GM11168 (cell line): ENCODE results near the gene INPP5A.
"Not testable (repeated sequence)": the region's sequence is repeated elsewhere in the genome, so short reads cannot be mapped to it uniquely, and the experiment has no call there.

Experiments used
- in situ Hi-C: fragments of 300-500 bp; cut with MboI; formaldehyde crosslinking; loops from one replicate; pipeline ENCODE4 v1.12.0; 2022; ENCODE audit warnings: low sequenced_read_pairs; ENCODE audit not compliant: unreplicated experiment

Gene INPP5A

DNA sequence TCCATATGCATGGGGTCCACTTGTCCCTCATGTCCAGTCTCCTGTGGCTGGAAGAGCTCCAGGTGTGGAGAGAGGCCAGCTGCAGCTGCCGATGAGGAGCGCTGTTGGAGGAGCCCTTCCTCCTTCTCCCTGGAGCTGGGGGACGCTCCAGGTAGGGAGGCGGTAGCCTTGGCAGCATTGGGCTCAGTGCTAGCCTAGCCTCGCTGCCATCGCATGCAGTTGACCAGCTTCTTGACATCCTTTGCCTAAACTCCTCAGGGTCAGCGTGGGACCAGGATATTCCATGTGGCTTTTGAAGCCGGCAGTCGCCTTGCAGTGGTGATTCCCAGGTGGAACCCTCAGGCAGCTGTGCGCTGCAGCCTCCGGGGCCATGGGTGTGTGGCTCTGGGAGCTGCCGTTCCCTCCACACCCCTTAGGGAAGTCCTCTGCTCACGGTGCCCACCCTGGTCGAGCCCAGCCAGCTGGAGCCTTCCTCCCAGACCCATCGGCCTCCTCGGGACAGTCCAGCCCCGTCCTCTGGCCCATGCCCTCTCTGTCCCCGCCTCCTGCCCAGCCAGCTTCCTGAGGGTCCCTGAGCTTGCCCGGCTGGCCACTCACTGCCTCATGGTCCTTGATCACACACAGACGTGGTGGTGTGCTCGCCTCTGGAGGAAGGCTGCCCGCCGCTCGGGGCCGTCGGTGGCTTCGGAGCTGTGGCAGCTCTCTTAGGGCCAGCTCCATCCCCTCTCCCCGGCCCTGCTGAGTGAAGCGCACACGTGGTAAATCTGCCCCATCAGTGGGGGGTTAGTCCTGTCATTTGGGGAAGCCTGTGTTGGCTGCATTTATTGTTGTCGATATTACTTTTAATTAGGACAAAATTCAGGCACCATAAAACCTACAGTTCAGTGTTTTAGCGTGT, 21.2 kb downstream of the INPP5A start:
- in situ Hi-C loops, result no loop called here

DNA sequence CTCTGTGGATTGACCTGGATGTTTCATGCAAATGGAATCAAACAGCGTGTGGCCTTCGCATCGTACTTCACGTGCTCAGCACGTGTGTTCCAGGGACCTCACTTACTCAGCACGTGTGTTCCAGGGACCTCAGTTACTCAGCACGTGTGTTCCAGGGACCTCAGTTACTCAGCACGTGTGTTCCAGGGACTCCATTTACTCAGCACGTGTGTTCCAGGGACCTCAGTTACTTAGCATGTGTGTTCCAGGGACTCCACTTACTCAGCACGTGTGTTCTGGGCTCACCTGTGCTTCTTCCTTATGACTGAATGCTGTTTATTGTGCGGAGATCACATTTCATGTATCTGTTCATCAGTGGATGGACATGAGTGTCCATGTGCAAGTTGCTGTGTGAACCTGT, 22.0 kb downstream of the INPP5A start:
- in situ Hi-C loops, result no loop called here

DNA sequence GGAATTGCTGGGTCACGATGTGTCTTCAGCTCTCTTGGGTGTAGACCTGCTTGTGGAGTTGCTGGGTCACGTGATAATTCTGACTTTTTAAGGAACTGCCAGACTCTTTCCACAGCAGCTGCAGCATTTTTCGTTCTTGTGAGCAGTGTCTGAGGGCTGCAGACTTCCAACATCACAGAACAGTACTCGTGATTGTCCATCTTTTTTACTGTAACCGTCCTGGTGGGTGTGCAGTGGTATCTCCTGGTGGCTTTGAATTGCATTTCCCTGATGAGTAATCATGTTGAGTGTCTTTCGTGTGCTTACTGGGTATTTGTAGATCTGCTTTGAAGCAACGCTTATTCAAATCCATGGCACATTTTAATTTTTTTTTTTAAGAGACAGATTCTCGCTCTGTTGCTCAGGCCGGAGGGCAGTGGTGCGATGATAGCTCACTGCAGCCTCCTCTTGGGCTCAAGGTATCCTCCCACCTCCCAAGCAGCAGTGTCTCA, 22.7 kb downstream of the INPP5A start:
- in situ Hi-C loops, result no loop called here

DNA sequence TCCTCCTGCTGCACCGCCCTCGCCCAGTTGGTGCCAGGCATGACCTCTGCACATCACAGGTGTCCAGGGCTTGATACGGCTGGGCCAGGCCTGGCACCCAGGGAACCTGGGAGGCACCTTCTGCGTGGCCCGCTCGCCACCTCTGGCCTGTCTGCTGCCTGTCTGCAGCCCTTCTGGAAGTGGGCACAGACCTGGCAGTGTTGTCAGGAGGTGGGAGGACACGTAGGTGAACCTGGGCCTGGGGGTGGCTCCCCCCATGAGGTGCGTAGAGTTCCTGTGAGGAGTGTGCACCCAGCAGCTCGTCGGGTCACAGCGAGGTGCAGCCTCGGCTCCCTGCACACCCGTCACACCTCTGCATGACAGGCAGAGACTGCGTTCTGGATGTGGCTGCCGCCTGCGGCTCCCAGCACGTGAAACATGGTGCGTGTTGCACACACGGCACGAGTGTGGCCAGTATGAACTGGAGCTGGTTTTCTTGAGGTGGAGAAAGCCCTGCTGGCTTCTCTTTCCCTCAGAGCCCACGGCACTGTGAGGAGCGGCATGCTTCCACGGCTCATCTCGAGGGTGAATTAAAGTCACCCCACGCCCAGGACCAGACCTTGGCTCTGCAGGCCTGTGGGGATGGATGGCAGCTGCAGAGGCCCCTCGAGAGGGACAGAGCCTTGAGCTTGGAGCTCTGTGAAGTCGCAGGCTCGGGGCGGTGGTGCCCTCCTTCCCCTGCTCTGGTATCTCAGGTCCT, 24.8 kb downstream of the INPP5A start:
- in situ Hi-C loops, result no loop called here

DNA sequence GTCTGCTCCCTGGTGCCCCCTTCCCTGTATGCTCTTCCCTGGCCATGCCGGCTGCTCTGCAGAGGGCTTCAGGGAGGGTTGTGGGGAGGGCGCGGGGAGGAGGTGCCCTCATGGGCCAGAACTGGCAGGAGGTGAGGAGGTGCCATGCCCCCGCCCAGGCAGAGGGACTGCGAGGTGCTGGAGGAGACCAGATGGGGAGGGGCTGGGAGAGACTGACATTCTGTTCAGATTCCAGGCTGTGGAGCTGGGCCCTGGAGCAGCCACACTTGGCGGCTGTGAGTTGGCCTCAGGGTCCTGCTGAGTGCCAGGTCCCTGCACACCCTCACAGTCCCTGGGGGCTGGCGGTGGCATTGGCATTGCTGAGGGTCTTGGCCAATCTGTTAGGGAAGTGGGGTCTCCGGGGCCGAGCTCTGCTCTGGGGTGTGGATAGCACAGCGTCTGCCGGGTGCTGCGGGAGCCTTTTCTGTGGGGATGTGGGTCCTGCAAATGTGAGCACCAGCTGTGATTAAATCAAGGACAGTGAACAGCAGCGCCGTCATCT, 25.4 kb downstream of the INPP5A start:
- in situ Hi-C loops, result no loop called here

DNA sequence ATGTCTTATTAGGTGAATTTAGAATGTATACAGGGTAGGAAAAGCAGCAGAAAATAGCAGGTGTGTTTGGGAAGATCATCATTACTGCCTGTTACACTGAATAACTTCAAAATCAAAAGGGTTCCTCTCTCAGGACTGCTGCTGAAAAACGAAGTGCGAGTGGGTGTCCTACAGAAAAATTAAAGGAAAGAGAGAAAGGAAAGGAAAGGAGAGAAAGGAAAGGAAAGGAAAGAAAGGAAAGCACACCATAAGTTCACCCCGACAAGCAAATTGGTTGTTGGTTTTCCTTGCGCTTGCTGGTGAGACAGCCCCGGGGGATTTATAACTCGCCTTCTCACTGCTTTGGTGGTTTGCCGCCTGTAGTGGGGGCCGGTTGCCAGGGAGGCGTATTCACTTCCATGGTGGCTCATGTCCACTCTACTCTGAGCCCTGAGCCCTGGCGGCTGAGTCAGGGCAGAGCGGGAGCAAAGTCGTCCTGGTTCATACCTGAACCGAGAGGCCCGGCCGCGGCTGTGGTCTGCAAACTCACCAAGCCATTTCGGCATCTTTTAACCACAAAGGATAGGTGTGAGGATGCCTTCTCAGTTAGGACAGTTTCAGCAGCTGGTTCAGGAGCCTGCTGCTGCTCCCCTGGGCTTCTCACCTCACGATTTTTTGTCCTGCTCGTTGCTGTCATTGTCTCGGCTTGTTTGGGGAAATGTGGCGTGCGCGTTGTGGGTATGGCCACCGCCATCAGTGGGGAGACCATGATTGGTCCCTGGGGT, 26.1 kb downstream of the INPP5A start:
- in situ Hi-C loops, result no loop called here

DNA sequence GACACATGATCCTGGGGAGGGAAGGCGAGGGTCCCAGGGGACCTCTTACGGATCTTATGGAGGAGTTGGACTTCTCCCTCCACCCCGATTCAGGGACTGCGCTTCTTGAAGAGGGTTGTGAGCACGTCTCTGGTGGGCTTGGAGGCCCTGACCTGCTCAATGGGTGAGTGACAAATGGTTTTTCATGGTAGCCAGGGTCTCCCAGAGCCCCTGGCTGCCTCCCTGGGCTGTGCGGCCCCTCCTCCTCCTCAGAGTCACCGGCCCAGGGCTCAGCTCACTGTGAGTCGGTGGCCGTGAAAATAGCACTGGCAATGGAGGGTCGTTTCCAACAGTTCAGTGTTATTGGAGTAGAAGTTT, 26.6 kb downstream of the INPP5A start:
- in situ Hi-C loops, result no loop called here

DNA sequence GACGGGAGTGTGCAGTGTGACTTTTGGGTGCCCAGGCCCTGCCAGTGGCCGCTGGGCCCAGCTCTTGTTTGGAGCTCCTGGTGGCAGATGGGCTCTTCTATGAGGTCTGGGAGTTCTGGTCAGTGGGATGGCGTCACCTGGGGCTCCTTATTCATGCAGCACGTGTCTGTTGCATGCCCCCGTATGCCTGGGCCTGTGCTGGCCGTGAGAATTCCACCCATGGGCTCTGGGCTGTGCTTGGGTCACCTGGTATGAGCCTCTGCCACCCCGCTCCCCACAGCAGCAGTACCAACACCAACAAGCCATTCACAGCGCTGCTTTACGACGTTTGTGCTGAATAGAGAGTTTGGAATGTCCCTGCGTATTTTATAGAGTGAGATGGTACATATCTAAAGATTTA, 27.1 kb downstream of the INPP5A start:
- in situ Hi-C loops, result no loop called here

DNA sequence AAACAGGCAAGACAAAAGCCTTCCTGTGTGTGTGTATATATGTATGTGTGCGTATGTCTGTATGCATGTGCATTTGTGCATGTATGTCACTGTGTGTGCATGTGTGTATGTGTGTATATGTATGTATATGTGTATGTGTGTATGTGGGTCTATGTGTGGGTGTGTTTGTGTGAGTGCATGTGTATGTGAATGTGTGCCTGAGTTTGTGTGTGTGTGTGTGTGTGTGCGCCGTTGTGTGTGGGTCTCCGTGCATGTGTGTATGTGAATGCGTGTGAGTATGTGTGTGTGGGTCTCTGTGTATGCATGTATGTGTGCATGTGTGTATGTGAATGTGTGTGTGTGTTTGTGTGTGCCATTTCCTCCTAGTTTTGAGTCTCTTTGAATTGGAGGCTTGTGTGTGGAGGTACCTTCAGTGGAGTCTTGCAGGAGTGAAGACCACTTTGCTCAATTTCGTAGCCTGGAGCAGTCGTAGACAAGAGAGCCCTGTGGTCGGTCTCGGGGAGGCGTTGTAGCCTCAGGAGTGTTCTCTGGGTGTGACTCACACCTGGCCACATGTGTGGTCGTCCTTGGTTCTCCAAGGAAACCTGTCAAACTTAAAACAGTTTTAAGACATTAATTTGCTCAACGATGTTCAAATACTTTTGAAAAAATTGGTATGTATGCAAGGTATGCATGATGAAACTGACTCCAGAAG, 28.1 kb downstream of the INPP5A start:
- in situ Hi-C loops, result no loop called here

DNA sequence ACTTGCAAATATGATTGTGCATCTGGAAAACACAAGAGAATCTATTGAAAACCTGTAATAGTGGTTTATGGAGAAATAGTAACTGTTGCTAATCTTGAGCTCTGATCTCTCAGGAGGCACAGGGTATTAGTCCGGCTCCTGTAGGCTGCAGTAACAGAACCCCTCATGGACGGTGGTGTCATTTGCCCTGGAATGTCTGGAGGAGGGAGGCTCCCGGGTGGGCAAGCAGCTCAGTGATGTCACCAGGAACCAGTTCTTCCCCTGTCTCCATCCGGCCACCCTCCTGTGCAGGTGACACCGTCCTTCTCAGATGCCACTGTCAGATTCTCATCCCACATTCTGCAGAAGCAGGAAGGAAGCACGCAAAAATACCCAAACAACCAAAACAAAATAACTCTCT, 29.3 kb downstream of the INPP5A start:
- in situ Hi-C loops, result no loop called here

DNA sequence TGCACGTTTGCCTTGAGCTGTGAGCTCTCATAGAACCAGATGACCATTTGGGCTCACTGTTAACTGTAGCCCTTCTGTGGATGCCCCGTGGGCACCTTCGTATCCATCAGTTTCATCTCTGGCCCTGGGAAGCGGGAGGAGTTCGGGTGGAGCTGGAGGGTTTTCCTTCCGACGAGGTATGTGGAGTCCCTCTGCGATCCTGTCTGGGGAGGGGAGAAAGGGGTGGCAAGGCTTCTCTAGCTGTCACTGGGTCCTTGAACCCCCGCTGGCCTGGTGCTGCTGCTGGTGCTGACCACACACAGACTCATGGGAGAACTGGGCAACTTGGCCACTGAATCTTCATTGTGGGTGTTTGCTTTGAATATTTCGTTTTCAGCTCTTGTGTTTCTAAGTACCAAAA, 32.7 kb downstream of the INPP5A start:
- in situ Hi-C loops, result no loop called here

DNA sequence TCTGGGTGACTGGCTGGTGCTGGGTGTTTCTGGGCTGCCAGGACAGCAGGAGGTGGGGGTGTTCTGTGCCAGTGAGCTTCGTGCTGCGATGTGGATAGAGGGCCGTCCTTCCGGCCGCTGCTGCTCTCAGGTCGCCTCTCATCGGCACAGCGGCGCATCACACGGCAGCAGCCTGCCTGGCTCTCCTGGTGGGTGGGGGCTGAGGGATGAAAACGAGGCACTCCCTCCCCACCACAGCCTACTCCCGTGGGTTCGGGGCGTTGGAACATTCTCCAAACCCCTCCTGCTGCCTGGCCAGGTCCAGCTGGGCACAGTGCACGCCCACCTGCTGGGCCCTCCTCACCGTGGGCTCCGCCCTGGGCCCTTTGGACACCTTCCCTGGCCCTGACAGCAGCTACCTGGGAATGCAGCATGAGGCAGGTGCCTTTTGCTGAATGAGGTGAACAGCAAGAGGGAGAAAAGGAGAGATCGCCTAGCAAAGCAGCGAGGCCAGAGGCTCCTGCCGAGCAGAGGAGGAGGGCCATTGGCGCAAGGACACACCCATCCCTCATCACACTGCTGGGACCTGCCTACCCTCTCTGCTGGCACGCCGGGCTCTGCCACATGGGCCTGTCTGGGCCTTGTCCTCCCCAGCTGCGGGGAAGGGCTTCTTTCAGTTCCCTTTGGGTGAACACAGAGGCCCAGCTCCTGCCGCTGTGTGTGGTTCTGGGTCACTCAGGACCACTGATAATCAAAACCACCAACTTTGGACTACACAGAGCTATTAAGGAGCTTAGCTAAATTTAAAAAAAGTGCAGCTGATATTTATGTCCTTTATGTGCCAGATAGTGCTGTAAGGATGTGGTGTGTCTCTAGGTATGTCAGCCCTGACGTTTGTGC, 33.4 kb downstream of the INPP5A start:
- in situ Hi-C loops, result no loop called here

DNA sequence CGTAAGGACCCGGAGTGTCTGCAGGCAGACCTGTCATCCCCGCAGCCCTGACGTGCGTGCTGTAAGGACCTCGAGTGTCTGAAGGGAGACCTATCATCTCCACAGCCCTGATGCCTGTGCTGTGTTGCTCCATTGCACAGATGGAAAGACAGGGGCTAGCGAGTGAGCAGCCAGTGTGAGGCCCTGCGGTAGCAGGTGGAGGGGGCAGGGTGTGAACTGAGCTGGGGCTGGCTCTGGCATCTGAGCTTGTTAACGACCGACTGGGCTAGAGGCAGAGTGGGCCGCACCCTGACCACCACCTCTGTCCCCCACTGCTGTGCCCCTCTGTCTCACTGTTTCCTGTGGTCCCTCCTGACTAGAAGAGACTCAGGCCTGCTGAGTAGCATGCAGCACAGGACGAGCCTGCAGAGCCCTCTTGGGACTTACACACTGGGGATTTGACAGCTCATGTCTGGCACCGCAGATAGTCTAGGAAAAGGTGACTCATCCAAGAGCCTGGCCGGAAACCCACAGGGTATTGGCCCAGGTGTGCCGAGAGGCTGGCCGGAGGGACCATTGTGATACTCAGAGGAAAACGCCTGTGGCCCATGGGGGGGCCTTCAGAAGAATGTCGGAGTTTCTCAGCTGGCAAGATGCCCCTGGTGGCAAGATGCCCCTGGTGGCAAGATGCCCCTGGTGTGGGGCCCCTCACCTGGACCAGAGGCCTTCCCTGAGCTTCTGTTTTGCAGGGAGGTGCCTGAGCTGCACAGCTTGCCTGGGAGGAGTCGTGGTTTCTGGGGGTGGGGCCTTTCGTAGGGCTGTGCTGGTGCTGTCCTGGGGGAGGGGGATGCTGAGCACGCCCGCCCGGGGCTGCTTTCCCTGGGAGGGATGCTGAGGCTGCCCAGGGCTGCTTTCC, 34.3 kb downstream of the INPP5A start:
- in situ Hi-C loops, result no loop called here

DNA sequence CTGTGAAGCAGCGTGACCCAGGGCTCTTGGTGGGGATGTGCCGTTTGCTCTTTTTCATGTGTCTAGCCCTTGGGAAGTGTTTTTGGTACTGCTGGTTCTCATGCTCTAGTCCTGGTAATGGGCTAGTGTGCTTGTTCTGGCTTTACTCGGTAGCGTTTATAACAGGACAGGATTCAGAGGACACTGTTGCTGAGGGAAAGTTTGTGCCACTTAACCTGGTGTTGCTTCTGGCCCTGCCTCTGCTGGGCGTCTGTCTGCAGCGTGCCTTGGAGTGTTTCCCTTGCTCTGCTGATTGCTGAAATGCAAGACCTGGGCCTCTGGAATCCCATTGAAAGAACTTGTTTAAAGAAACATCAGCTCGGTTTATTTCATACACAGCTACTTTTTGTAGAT, 35.0 kb downstream of the INPP5A start:
- in situ Hi-C loops, result no loop called here

DNA sequence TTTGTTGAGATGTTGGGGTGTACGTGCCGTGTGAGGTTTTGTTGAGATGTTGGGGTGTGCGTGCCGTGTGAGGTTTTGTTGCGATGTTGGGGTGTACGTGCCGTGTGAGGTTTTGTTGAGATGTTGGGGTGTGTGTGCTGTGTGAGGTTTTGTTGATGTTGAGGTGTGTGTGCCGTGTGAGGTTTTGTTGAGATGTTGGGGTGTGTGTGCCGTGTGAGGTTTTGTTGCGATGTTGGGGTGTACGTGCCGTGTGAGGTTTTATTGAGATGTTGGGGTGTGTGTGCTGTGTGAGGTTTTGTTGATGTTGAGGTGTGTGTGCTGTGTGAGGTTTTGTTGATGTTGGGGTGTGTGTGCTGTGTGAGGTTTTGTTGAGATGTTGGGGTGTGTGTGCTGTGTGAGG, 35.4 kb downstream of the INPP5A start:
- in situ Hi-C loops, result not testable (repeated sequence)

DNA sequence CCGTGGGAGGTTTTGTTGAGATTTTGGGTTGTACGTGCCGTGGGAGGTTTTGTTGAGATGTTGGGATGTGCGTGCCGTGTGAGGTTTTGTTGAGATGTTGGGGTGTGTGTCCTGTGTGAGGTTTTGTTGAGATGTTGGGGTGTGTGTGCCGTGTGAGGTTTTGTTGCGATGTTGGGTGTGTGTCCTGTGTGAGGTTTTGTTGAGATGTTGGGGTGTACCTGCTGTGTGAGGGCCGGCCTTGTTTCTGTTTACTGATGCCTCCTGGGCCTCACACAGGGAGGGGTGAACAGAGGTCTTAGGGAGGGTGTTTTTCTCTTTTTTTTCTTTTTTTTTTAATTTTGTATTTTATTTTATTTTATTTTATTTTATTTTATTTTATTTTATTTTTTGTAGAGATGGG, 36.7 kb downstream of the INPP5A start:
- in situ Hi-C loops, result no loop called here

DNA sequence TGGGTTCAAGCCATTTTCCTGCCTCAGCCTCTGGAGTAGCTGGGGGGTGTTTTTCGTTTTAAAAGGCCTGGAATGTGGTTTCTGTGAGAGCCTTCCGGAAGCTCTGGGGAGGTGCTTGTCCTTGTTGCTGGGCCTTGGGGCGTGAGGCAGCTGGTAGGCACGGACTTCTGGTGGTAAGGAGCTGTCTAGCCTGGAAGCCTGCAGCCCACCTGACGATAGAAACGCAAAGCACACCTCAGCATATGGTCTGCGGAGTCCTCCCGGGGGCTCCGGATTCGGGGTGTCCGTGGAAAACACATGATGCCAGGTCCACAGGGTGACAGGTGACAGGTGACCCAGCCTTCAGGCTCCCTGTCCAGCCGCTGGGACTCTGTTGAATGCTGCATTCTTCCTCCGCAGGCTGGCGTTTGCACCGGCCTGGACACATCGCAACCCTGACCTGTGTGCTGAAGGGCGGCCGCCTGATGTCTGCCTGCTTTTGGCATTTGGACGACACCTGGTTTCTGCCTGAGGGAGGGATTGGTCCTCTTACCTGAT, 37.3 kb downstream of the INPP5A start:
- in situ Hi-C loops, result no loop called here
